AG09309 (cell line): Measurements from ENCODE around the gene SH3GL2.
"Not testable (repeated sequence)": the region's sequence is repeated elsewhere in the genome, so short reads cannot be mapped to it uniquely, and the experiment has no call there.

Experiments used
- DNase-seq: peaks from one replicate; pipeline ENCODE4 v3.0.0-alpha.2; 2010; ENCODE audit warnings: low read depth
- H3K4me3 ChIP-seq: 2 replicates; pipeline ENCODE4 v1.5.1; 2011; ENCODE audit warnings: mild to moderate bottlenecking, low read depth, low read length, moderate library complexity; ENCODE audit not compliant: control insufficient read depth
- TF ChIP-seq, protein P1 (sequence below): IDR thresholded peaks from 2 replicates; pipeline ENCODE4 v1.5.1; 2011; ENCODE audit warnings: mild to moderate bottlenecking, low read depth, low read length, inconsistent platforms; ENCODE audit not compliant: insufficient read depth, control insufficient read depth; ENCODE audit errors: missing control alignments

SH3GL2 gene

DNA sequence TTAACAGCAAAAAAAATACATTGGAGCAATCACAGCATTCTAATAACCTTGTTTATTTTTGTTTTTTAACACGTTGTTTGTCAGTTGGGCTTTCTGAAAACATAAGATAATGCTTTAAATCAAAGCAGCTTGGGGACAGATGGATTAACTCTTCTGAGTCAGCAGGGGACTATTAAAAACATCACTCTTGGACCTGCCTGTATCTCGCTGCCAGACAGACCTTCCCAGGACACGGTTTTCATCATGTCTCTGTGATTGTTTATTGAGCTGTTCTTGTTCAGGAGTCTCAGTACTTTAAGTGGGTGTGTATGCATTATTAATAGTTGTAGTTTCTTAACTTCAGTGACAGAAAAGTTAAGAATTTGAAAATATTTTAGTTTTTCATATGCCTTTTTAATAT is 173.2 kb downstream of the SH3GL2 start:
- no peak for DNase-seq

GRCh38 chr9:17757816-17758215 is 178.9 kb downstream of the SH3GL2 start:
- no peak for DNase-seq
- no peak overlapping the region for H3K4me3 ChIP-seq
- TF ChIP-seq, protein P1, sequence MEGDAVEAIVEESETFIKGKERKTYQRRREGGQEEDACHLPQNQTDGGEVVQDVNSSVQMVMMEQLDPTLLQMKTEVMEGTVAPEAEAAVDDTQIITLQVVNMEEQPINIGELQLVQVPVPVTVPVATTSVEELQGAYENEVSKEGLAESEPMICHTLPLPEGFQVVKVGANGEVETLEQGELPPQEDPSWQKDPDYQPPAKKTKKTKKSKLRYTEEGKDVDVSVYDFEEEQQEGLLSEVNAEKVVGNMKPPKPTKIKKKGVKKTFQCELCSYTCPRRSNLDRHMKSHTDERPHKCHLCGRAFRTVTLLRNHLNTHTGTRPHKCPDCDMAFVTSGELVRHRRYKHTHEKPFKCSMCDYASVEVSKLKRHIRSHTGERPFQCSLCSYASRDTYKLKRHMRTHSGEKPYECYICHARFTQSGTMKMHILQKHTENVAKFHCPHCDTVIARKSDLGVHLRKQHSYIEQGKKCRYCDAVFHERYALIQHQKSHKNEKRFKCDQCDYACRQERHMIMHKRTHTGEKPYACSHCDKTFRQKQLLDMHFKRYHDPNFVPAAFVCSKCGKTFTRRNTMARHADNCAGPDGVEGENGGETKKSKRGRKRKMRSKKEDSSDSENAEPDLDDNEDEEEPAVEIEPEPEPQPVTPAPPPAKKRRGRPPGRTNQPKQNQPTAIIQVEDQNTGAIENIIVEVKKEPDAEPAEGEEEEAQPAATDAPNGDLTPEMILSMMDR: no peak

More for the DNA sequence above, 173.2 kb downstream of the SH3GL2 start:
- H3K4me3 ChIP-seq: no peak overlapping the region
- TF ChIP-seq, protein P1: no peak

DNA sequence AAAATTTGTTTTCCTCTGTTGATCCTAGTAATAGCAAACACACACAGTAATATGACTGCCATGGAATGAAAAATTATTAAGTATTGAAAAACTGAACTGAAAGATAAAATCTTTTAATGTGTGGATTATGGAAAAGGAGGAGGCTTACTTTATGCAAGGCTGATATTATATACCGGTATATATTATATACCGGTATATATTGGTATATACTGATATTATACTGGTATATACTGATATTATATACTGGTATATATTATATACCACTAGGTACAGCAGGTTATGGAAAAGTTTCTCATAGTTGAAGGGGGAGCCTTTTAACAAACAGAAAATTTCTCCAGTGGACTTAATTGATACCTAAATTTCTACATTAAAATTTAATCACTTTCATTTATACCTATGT is 181.4 kb downstream of the SH3GL2 start:
- no peak overlapping the region for H3K4me3 ChIP-seq
- TF ChIP-seq, protein P1: no peak
- DNase-seq: no peak

DNA sequence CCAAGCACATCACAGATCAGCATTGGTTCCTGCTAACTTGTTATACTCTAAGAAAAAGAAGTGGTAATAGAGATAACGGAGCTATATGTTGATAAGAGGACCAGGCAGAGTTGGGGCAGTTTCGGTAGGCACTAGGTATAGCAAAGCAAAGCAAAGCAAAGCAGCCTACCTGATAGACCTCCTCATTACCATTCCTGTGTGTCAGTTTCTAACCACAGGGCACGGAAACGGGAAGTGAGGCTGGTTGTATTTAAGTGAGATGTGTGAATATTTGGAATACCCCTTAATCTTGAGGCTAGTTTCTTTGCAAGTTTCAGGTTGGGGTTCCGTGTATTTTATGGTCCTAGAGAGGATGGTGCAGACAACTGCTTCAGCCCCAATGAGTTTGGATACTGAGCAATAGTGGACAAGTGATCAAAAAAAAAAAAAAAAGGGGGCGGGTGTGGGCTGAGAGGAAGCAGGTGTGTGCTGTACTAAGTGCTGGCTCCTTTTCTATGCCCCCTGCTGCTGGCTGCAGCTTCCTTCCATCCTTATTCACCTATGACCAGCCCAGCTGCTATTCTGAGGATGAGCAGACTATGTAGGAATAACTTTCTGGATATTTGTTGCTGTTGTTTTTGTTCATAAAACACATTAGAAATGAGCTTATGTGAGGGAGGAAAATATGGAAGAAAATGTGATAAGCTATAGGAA is 183.3 kb downstream of the SH3GL2 start:
- no peak overlapping the region for H3K4me3 ChIP-seq
- TF ChIP-seq, protein P1: no peak
- DNase-seq: no peak

DNA sequence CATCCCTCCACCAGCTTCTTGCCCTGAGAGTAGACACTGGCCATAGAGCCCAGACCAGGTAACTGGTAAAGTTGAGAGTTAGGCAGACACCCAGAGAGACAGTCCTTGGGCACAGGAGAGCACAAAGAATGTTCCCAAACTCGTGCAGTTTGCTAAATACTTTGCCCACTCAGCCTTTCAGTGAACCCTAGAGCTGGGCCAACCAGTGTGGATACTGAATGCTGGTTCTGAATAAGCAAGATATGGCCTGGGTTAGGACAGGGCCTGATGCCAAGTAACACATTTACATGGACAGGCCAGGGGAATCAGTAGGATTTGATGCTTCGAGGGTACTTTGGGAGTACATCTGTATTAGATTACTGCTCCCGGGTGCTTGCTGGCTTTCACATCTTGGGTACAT is 185.4 kb downstream of the SH3GL2 start:
- DNase-seq: no peak
- TF ChIP-seq, protein P1: no peak
- H3K4me3 ChIP-seq: no peak overlapping the region

DNA sequence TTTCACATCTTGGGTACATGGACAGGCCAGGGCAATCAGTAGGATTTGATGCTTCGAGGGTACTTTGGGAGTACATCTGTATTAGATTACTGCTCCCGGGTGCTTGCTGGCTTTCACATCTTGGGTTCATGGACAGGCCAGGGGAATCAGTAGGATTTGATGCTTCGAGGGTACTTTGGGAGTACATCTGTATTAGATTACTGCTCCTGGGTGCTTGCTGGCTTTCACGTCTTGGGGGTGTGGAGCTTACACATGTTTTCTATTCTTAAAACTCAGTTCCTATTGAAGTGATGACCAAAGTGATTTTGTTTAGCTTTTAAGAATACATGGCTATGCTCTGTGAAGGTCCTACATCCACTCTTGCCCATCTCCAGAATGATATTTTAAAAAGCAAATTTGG is 186.3 kb downstream of the SH3GL2 start:
- DNase-seq, H3K4me3 ChIP-seq: not testable (repeated sequence)

DNA sequence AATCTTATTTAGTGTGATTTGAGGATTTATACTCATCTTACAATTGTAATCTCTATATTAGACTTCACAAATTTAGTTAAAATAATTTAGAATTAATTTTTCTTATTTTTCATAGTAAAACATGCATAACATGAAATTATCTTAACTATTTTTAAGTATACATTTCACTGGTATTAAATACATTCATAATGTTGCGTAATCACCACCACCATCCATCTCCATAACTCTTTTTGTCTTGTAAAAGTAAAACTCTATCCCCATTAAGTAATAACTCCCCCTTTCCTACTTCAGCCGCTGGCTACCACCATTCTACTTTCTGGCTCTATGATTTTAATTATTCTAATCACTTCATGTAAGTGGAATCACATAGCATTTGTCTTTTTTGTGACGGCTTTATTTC is 193.4 kb downstream of the SH3GL2 start:
- TF ChIP-seq, protein P1: no peak
- H3K4me3 ChIP-seq: no peak overlapping the region
- no peak for DNase-seq
